ENCODE data around the gene LEMD2.

GRCh38 chr6:33761581-33761921 is 27.4 kb downstream of the LEMD2 start:
- TF ChIP-seq PHF8 (IDR thresholded peaks at IDR 0.05; ENCODE audit: borderline replicate concordance, low read depth): no peak
- no peak for TF ChIP-seq KDM5A (IDR thresholded peaks at IDR 0.05)
- TF ChIP-seq POLR2A (IDR thresholded peaks at IDR 0.05; ENCODE audit: low read length): no peak
- no peak for TF ChIP-seq SMC3 (IDR thresholded peaks at IDR 0.05)
- TF ChIP-seq CTCF (IDR thresholded peaks at IDR 0.05): no peak
- TF ChIP-seq POLR2AphosphoS2 (conservative IDR thresholded peaks at IDR 0.05; ENCODE audit: low read length): no peak
- TF ChIP-seq PBX3 (IDR thresholded peaks at IDR 0.05): no peak
- no peak for TF ChIP-seq USF2 (IDR thresholded peaks at IDR 0.05)
- TF ChIP-seq EHMT2 (IDR thresholded peaks at IDR 0.05; ENCODE audit: low read depth): no peak
- no peak for TF ChIP-seq RCOR1 (IDR thresholded peaks at IDR 0.05; ENCODE audit: low read depth, low read length)
- TF ChIP-seq CHD4 (IDR thresholded peaks at IDR 0.05; ENCODE audit: borderline replicate concordance): no peak
- TF ChIP-seq JUN (IDR thresholded peaks at IDR 0.05): no peak
- TF ChIP-seq NFE2L2 (conservative IDR thresholded peaks at IDR 0.05; ENCODE audit: low read length): no peak
- no peak for TF ChIP-seq BHLHE40 (IDR thresholded peaks at IDR 0.05; ENCODE audit: low read depth, low read length)

All from A549 (cell line).